Cardiac muscle cell (in vitro differentiated cells and primary cell): ENCODE measurements around the gene EVI2A. TPM values are rescaled to one million over a fixed set of nuclear protein-coding genes. Genes with fewer than 3 reads are reported as not detected.

Experiments used
- DNase-seq, 2 donors: peaks; one replicate each; pipeline versions ENCODE4 v3.0.0 to v3.0.0-alpha.2; 2010 to 2017; ENCODE audit warnings: low read depth in 1 of 2, low spot score in 1 of 2
- H3K27ac ChIP-seq: fragments of 200-600 bp; sonication (generic); 2 replicates; pipeline ENCODE4 v1.5.1; 2016
- H3K27me3 ChIP-seq: fragments of 200-600 bp; sonication (generic); 2 replicates; pipeline ENCODE4 v1.6.0; 2016; ENCODE audit warnings: control low read depth
- H3K36me3 ChIP-seq: fragments of 200-600 bp; sonication (generic); 2 replicates; pipeline ENCODE4 v1.5.1; 2016; ENCODE audit warnings: control low read depth
- H3K4me1 ChIP-seq: fragments of 200-600 bp; sonication (generic); 2 replicates; pipeline ENCODE4 v1.8.1; 2017; ENCODE audit warnings: low read depth, mild to moderate bottlenecking, mixed run types
- H3K4me3 ChIP-seq: fragments of 200-600 bp; sonication (generic); 2 replicates; pipeline ENCODE4 v1.5.1; 2016; ENCODE audit warnings: mild to moderate bottlenecking
- H3K9me3 ChIP-seq: fragments of 200-600 bp; sonication (generic); 2 replicates; pipeline ENCODE4 v1.5.1; 2017; ENCODE audit warnings: low read depth, mild to moderate bottlenecking, control low read depth
- polyA plus RNA-seq: library from polyadenylated mRNA; unstranded; fragments of >200 nt; fragmentation: Nextera tagmentation; extraction: Ambion mirVana; gene quantifications from 2 replicates; pipeline ENCODE4 v1.2.1, GENCODE V29; 2016
- total RNA-seq: library from RNA; depleted of rRNA; stranded (reverse); fragments of >200 nt; gene quantifications from 2 replicates; pipeline ENCODE4 v1.2.3, GENCODE V29; 2016
- TF ChIP-seq, protein P1 (sequence below): IDR thresholded peaks from 2 replicates; pipeline ENCODE4 v1.5.1; 2012; ENCODE audit warnings: low read depth, mild to moderate bottlenecking, low read length

The EVI2A gene, protein sequence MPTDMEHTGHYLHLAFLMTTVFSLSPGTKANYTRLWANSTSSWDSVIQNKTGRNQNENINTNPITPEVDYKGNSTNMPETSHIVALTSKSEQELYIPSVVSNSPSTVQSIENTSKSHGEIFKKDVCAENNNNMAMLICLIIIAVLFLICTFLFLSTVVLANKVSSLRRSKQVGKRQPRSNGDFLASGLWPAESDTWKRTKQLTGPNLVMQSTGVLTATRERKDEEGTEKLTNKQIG
- total RNA-seq (not detected in 2 replicates), polyA plus RNA-seq (0.25 and 0.99 TPM in 2 replicates)

DNA sequence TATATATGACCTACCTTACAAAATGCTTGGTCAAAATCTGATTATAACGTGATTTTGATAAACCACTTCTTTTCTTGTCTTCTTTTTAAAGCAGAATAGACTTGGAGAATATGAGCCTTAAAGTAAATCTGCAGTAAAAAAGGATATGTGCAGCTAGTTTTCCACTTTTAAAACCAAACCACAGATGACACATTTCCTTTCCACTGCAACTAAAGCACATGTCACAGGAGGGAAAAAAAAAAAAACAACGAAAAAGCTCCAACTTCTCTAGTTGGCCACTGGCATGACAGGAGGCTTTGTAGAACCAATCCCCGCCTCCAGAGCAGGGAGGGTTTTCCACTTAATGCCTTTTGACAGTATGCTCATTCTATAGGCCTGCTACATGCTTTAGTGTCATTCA is at the start of gene EVI2A:
TSS of gene EVI2A (minus strand) at position 142 of the 400 bp plus-strand sequence. CDS start 2,609 bp downstream, outside the sequence.
- Histone ChIP-seq H3K27me3 (no peaks in the 10 kb centered on the region), H3K4me3 (no peak within 1 kb of the TSS), H3K4me1 (no peaks in the 10 kb centered on the region), H3K27ac (no peak within 1 kb of the TSS), H3K9me3 (no peaks in the 10 kb centered on the region), H3K36me3 (peaks cover 7% of the 10 kb centered on the region)
- peak in 1 of 2 donors; percentile 88 for DNase-seq
- TF ChIP-seq, protein P1, sequence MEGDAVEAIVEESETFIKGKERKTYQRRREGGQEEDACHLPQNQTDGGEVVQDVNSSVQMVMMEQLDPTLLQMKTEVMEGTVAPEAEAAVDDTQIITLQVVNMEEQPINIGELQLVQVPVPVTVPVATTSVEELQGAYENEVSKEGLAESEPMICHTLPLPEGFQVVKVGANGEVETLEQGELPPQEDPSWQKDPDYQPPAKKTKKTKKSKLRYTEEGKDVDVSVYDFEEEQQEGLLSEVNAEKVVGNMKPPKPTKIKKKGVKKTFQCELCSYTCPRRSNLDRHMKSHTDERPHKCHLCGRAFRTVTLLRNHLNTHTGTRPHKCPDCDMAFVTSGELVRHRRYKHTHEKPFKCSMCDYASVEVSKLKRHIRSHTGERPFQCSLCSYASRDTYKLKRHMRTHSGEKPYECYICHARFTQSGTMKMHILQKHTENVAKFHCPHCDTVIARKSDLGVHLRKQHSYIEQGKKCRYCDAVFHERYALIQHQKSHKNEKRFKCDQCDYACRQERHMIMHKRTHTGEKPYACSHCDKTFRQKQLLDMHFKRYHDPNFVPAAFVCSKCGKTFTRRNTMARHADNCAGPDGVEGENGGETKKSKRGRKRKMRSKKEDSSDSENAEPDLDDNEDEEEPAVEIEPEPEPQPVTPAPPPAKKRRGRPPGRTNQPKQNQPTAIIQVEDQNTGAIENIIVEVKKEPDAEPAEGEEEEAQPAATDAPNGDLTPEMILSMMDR, result no peak

DNA sequence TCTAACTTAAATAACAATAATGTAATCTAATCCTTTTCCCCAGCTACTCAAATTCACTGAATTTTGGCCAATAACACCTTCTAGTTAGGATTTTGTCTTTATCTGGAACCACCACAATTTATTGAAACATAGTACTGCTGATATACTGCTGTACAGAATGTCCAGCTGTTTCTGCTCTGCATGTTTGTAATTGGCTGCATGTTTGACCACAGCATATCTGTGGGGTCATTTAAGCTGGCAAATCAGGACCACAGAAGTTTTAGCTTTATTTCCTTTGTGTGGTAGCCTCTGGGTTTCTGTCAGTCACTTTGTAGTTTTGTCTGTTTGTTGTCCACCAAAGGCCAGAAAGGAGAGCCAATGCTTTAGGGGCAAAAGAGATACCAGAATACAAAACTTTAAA is 47.8 kb upstream of the EVI2A start:
- no peaks in the 10 kb centered on the region for H3K4me1 ChIP-seq
- no peak overlapping the region for H3K4me3 ChIP-seq
- H3K9me3 ChIP-seq, result no peaks in the 10 kb centered on the region
- DNase-seq, result peak in 1 of 2 donors; percentile 71
- H3K27me3 ChIP-seq, result no peaks in the 10 kb centered on the region
- TF ChIP-seq, protein P1, result no peak
- no peak overlapping the region for H3K27ac ChIP-seq
- H3K36me3 ChIP-seq, result peaks cover 10% of the 10 kb centered on the region

DNA sequence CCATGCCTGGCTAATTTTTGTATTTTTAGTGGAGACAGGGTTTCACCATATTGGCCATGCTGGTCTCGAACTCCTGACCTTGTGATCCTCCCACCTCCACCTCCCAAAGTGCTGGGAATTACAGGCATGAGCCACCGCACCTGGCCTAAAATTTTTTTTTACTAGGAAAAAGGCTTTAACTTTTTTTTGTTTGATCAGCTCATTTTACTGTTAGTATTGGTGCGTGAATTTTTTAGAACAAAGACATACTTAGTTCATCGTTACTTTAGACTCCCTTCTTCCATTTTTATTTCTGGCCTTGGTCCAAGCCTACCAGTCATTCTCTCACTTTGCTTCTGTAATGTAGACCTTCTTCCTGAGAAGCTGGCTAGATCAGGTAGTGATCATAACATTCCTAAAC is 44.7 kb upstream of the EVI2A start:
- Histone ChIP-seq H3K36me3 (peaks cover 21% of the 10 kb centered on the region), H3K27ac (no peak overlapping the region), H3K27me3 (no peaks in the 10 kb centered on the region), H3K4me1 (no peaks in the 10 kb centered on the region), H3K4me3 (no peak overlapping the region), H3K9me3 (no peaks in the 10 kb centered on the region)
- DNase-seq, result no peak
- TF ChIP-seq, protein P1, result no peak

DNA sequence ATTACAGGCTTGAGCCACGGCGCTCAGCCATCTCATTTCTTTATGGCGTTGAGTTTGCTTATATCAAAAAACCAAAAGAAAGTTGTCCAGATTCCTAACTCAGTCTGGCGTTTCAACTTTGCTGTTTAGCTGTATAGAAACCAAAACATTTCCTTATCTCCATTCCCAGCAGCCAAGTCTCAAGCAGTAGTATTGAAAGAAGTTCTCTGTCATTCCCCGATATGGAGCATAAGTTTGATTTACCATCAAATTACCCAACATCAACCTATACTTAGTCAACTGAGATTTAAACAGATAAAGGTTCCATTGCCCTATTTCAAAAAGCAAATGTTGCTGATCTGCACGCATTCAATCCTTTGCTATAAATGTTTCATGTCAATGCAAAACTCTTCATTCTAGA is 42.6 kb upstream of the EVI2A start:
- DNase-seq, result no peak
- Histone ChIP-seq H3K36me3 (peaks cover 26% of the 10 kb centered on the region), H3K4me3 (no peak overlapping the region), H3K27me3 (no peaks in the 10 kb centered on the region), H3K9me3 (no peaks in the 10 kb centered on the region), H3K4me1 (no peaks in the 10 kb centered on the region), H3K27ac (no peak overlapping the region)
- TF ChIP-seq, protein P1, result no peak

DNA sequence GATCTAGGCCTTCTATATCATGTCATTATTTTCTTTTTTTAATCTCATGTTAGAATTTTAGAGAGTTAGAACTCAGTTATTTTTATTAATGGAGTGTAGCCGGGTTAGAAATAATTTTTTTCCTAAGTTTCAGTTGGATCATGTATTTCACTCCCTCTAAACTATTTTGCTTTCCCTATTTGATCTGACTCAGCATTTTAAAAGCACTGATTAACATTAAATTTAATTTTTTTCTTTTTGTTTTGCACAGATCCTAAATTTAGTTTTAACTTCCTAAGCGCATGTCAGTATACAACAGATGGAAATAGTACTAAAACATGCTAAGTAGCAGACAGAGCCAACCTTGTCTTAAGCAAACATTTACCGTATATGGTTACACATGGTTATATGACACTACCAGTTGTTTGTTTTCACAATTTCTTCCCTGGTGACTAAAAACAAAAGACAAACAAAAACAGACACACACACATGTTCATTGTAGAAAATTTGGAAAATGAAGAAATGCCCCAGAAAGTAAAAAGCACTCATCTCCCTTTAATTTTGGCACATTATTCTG is 36.5 kb upstream of the EVI2A start:
- no peak for DNase-seq
- Histone ChIP-seq H3K4me1 (no peaks in the 10 kb centered on the region), H3K9me3 (no peaks in the 10 kb centered on the region), H3K27me3 (no peaks in the 10 kb centered on the region), H3K36me3 (peaks cover 45% of the 10 kb centered on the region), H3K27ac (no peak overlapping the region), H3K4me3 (no peak overlapping the region)
- TF ChIP-seq, protein P1, result no peak
